Mucosa of stomach (tissue), 1 donor: ENCODE data around the gene SPTSSA.

Source experiments
- H3K27me3 ChIP-seq: one replicate; pipeline ENCODE4 v1.7.0; 2013; ENCODE audit warnings: mild to moderate bottlenecking, low read length; ENCODE audit not compliant: control insufficient read depth, insufficient read depth
- H3K36me3 ChIP-seq: one replicate; pipeline ENCODE4 v1.7.0; 2013; ENCODE audit warnings: low read length; ENCODE audit not compliant: control insufficient read depth, insufficient read depth
- H3K4me1 ChIP-seq: one replicate; pipeline ENCODE4 v1.7.0; 2013; ENCODE audit warnings: mild to moderate bottlenecking, low read length; ENCODE audit not compliant: control insufficient read depth, insufficient read depth
- H3K4me3 ChIP-seq: one replicate; pipeline ENCODE4 v1.7.0; 2013; ENCODE audit warnings: low read length
- H3K9ac ChIP-seq: one replicate; pipeline ENCODE4 v1.7.0; 2013; ENCODE audit warnings: mild to moderate bottlenecking, low read length, moderate library complexity
- H3K9me3 ChIP-seq: one replicate; pipeline ENCODE4 v1.7.0; 2013; ENCODE audit warnings: mild to moderate bottlenecking, low read length, moderate library complexity; ENCODE audit not compliant: control insufficient read depth
- donor health status: Pancreatic carcinoma.

Gene SPTSSA

DNA sequence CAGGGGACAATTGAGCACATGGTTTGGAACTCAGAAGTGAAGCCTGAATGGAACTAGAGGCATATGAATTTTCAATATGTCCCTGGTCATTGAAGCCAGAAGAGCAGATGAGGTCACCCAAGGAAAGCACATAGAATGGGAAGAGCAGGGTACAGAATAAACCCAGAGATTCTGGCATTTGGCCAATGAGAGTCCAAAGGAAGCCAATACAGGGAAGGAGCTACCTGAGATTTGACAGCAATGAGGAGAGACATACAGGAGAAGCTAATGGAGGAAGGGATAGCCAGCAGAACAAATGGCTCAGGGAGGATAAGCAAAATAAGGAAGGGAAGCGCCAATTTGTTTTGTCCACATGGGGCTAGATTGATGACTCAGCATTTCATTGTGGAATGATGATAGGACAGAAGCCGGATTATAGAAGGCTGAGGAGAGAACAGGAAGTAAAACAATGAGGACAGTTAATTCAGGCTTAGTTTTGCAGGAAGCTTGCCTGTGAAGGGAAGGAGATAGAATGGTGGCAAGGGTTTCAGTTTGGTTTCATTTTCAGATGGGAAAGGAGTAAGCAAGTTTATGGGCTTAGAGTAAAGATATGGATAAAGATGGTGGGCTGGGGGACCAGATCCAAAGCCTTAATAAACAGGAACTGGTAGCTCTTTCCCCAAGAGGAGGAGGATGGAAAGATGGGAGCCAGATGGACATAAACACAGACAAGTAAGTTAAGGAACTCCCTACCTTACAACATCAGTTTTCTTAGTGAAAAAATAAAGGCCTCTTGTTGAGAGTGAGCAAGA is 3.2 kb upstream of the SPTSSA start:
- Histone ChIP-seq H3K4me3 (no peak overlapping the region), H3K9ac (no peak overlapping the region), H3K9me3 (no peaks in the 10 kb centered on the region), H3K27me3 (no peaks in the 10 kb centered on the region), H3K4me1 (peaks cover 15% of the 10 kb centered on the region), H3K36me3 (no peaks in the 10 kb centered on the region)

DNA sequence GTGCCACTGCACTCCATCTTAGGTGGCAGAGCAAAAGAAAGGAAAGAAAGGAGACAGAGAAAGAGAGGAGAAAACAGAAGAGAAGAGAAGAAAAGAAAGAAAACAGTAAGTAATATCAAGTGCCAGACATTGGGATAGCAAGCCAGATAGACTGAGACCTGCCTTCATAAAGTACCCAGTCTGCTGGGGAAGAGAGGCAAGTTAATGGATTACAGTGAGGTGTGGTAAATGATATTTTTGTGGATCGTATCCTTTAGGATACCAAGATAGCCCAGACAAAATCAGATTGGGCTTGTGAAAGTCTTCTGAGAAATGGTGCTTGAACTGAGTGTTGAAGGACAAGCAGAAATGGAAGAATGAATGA is 1.5 kb upstream of the SPTSSA start:
- no peak overlapping the region for H3K9ac ChIP-seq
- no peaks in the 10 kb centered on the region for H3K9me3 ChIP-seq
- no peaks in the 10 kb centered on the region for H3K27me3 ChIP-seq

DNA sequence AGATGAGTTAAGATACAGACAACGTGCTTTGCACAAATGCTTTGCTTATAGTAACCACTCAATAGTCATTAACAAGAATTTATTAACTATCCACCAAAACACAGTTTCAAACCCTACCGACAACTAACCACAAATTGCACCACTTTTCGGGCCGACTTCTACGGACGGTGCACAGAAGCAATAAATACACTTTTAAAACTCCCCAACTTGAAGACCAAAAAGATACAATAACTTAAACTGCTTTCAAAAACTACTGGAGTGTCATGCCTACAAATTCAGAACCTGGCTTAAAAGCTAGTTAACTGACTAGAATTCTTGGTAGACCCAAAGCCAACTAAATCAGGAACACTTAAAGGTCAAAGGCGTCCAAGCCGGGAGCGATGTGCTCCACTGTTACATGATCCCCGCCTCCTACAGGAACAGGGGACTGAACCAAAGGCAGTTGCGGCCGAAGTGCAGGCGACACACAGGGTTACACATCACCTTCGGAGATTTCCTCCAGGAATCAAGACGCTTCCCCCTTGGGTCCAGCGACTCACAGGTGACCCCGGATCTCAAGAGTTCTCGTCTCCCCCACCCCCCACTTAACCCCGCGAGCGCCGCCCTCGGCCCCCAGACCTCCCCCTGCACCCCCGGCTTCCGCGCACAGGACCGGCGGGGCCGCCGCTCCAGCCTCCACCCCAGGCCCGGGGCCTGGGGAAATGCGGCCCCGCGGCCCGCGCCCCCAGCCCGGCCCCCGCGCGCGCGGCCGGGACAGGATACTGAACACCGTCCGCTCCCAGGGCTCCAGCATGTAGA is 507 bp downstream of the SPTSSA start:
- Histone ChIP-seq H3K9ac (peak overlapping the region; percentile 67), H3K4me1 (peaks cover 11% of the 10 kb centered on the region), H3K27me3 (no peaks in the 10 kb centered on the region), H3K36me3 (no peaks in the 10 kb centered on the region), H3K9me3 (no peaks in the 10 kb centered on the region), H3K4me3 (peak overlapping the region; percentile 66)

More for the DNA sequence above, 1.5 kb upstream of the SPTSSA start:
- H3K36me3 ChIP-seq, result no peaks in the 10 kb centered on the region
- H3K4me3 ChIP-seq, result no peak overlapping the region
- H3K4me1 ChIP-seq, result peaks cover 15% of the 10 kb centered on the region

DNA sequence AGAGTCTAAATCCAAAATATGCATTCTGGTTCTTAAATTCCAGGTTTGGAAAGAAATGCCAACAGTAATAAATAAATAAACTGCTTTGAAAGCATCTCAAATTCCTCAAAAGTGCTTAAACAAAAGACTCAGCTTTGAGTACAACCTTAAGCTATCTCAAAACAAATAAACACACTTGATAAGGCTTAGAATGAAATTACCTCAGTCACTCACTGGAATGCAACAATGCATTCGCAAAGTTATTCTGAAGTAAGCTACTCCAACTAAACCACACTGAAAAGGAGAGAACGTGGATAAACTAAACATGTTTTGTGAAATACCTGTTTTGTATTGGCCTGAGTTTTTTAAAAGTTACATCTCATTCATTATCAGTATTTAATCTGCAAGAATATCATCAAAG is 1.2 kb downstream of the SPTSSA start:
- Histone ChIP-seq H3K9ac (peak overlapping the region; percentile 67), H3K36me3 (no peaks in the 10 kb centered on the region), H3K4me3 (peak overlapping the region; percentile 66), H3K9me3 (no peaks in the 10 kb centered on the region), H3K4me1 (peaks cover 11% of the 10 kb centered on the region), H3K27me3 (no peaks in the 10 kb centered on the region)

DNA sequence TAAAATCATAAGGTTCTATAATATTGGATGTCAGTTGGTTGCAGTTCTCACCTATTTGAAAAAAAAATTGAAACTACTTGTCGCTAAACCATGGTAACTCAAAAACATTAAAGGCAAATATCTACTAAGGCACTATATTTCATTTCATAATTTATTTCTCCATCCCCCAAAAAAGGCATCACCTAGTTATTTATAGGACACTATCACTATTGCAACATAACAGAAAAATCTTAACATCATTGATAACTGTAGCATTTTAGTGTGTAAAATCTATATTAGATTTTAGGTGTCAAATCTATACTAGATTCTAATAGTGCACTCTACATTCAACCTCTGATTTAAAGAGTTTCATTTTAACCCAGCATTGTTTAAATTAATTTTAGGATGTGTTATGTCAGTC is 1.7 kb downstream of the SPTSSA start:
- Histone ChIP-seq H3K36me3 (no peaks in the 10 kb centered on the region), H3K4me3 (no peak overlapping the region), H3K9ac (no peak overlapping the region), H3K27me3 (no peaks in the 10 kb centered on the region), H3K4me1 (peaks cover 8% of the 10 kb centered on the region), H3K9me3 (no peaks in the 10 kb centered on the region)

DNA sequence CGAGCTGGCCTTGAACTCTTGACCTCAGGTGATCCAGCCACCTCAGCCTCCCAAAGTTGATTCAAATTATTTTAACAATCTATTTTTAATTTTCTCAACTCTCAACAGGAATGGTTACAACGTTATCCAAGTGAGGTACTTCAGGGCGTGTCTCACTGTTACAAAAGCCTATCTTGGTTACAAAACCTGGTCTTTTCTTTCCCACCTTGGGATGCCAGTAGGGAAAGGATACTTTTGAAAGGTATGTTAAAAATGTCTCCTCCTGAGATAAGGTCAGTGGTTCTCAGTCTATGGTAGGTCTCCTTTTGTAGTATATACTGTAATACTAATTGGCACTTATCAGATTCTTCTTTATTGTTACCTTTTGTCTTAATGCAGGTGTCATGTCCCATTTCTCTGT is 4.9 kb downstream of the SPTSSA start:
- Histone ChIP-seq H3K4me3 (no peak overlapping the region), H3K27me3 (no peaks in the 10 kb centered on the region), H3K9ac (no peak overlapping the region), H3K36me3 (no peaks in the 10 kb centered on the region), H3K9me3 (no peaks in the 10 kb centered on the region), H3K4me1 (no peaks in the 10 kb centered on the region)

DNA sequence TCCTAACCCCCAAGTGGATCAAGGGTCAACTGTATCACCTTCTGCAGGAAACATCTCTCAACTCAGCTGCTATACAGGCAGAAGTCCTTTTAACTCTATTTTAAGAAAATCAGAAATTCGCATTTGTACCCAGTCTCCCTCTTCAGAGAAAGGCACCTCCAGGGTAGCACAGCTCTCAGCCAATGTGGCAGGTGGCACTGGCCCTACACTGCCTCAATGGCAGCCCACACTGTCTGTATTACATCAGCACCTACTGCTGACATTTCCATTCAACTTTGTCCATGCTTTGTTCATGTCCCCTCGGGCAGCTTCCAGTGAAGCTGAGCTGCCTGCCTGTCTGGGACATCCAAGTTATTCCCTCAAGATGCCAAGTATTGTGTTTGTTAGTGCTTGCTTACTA is 8.8 kb downstream of the SPTSSA start:
- Histone ChIP-seq H3K9me3 (no peaks in the 10 kb centered on the region), H3K4me3 (no peak overlapping the region), H3K9ac (no peak overlapping the region), H3K27me3 (no peaks in the 10 kb centered on the region), H3K4me1 (no peaks in the 10 kb centered on the region), H3K36me3 (no peaks in the 10 kb centered on the region)

DNA sequence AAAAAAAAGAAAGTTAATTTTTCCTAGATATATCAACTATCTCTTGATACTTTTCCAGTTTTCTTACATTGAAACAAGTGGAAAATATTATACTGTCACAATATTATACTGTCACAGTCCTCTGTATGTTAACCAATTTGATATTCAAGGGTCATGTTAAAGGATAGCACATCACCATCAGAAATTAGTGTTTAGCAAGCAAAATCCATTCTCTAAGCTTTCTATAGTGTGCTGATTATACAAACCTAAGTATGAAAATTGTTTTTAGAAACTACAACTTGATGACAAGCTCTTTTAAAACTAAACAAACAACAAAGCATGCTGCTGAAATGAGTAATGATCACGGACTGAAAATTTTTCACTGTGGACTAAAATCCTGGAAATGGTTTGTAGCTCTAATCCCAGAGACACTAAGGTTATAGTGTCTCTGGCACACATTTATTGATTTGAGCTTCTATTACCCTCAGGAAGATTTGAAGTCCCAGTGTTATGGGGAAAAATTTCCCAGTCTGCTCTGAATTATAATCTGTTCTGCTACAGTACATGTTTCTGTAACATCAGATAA is 9.7 kb downstream of the SPTSSA start:
- Histone ChIP-seq H3K36me3 (no peaks in the 10 kb centered on the region), H3K27me3 (no peaks in the 10 kb centered on the region), H3K9ac (no peak overlapping the region), H3K4me3 (no peak overlapping the region), H3K4me1 (no peaks in the 10 kb centered on the region), H3K9me3 (no peaks in the 10 kb centered on the region)

DNA sequence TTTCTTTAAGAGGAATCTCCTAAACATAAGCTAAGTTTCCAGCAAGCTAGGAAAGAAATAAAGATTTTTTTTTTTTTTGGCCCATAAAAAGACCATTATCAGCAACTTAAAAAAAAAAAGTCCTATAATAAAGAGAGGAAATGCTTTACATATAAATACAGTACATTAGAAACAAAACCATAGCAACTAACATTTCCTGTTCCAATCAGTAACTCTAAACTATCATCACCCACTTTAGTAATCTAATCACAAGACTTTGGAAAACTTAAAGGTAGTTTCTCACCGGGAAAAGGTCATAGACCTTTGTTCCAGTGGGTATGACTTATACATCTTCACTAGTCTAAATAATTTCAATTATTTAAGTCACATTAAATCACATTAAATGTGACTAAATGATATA is 11.1 kb downstream of the SPTSSA start:
- Histone ChIP-seq H3K27me3 (no peaks in the 10 kb centered on the region), H3K9me3 (no peaks in the 10 kb centered on the region), H3K9ac (no peak overlapping the region), H3K36me3 (no peaks in the 10 kb centered on the region), H3K4me3 (no peak overlapping the region), H3K4me1 (no peaks in the 10 kb centered on the region)

DNA sequence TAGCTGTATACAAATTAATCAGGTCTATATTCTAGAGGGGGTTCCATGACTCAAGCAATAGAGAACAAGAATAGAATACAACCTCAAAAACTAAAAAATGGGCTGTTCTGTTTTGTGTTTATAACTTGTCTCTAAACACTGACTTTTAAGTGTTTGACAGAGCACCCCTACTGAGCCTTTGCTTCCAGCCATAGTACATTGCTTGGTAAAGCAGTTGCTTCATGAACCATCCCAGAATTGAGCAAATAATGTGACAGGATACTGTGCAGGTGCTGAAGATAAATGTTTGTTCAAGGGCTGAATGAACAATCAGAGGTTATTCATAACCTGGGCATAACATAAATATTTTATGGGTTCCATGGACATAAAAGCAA is 11.5 kb downstream of the SPTSSA start:
- H3K27me3 ChIP-seq, result no peaks in the 10 kb centered on the region
- no peaks in the 10 kb centered on the region for H3K9me3 ChIP-seq
- H3K4me3 ChIP-seq, result no peak overlapping the region
- H3K9ac ChIP-seq, result no peak overlapping the region
- no peaks in the 10 kb centered on the region for H3K4me1 ChIP-seq
- H3K36me3 ChIP-seq, result no peaks in the 10 kb centered on the region

DNA sequence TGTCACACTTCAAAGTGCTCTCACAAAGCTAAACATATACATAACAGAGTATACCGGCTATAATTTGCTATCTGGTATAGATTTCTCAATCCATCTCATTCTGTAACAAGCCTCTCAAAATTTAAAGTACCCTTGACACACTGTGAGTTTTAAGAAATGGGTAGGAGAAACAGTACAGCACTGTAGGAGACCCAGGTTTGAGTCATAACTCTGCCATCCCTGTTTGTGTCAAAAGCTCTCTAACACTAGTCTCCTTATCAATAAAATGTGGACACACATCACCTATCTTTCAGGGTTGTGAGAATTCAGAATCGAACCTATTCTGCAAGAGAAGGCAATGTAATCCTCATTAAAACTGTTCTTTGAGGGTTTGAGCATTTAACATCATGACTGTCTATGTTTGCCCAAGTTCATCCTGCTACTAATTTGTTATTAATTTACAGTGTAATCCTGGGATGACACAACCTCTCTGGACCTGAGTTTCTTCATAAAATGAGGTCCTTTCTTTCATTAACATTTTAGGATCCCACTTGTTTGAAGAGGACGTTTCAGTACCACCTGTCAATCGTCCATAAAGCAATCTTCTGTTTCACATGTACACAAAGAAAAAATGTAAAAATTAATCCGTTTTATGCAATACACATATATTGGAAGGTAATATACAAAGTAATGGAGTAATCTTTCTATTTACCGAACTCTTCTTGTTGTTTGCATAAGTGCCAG is 12.1 kb downstream of the SPTSSA start:
- no peak overlapping the region for H3K9ac ChIP-seq
- no peaks in the 10 kb centered on the region for H3K27me3 ChIP-seq
- no peak overlapping the region for H3K4me3 ChIP-seq
- H3K4me1 ChIP-seq, result no peaks in the 10 kb centered on the region
- H3K9me3 ChIP-seq, result no peaks in the 10 kb centered on the region
- no peaks in the 10 kb centered on the region for H3K36me3 ChIP-seq

DNA sequence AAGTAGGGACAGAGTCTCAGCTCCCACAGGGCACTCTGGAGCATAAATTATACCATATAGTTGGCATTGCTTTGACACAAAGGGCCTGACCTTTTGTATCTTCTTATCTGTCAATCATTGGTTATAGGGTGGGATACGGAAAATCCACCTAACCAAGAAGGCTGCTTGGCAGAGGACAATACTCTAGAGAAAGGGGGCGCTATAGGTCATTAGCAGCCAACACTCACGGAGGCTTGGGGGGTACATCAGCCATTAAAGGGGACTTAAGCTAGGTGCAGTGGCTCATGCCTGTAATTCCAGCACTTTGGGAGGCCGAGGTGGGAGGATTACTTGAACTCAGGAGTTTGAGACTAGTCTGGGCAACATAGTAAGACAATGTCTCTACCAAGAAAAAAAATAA is 22.9 kb downstream of the SPTSSA start:
- H3K4me1 ChIP-seq, result peaks cover 9% of the 10 kb centered on the region
- H3K4me3 ChIP-seq, result no peak overlapping the region
- H3K9me3 ChIP-seq, result no peaks in the 10 kb centered on the region
- no peaks in the 10 kb centered on the region for H3K27me3 ChIP-seq
- H3K9ac ChIP-seq, result no peak overlapping the region
- H3K36me3 ChIP-seq, result no peaks in the 10 kb centered on the region
